Nasal cavity respiratory epithelium epithelial cell of viscerocranial mucosa (primary cell): ENCODE results near the gene BCAS3. TPM values are rescaled to one million over a fixed set of nuclear protein-coding genes. Genes with fewer than 3 reads are reported as not detected.

Source experiments
- total RNA-seq: library from RNA; depleted of rRNA; stranded (reverse); fragments of >200 nt; gene quantifications from 2 replicates; pipeline ENCODE4 v1.2.3, GENCODE V29; 2014

BCAS3 gene
- total RNA-seq, result 13.7 and 32.7 TPM in 2 replicates

GRCh38 chr17:60677308-60678117 is at the start of gene BCAS3:
Gene BCAS3 (plus strand): TSS chr17:60677851.

GRCh38 chr17:61399131-61400065 is 721.7 kb downstream of the BCAS3 start, which contains the start of gene TBX2:
Gene TBX2 (plus strand): TSS chr17:61399843. CDS start chr17:61400177, 334 bp downstream.

Other genes with a start within 250 kb of the BCAS3 start
- 19.1 and 32.5 TPM in 2 replicates for gene APPBP2, start 151.6 kb upstream of the BCAS3 start, total RNA-seq
- 5.3 and 6.5 TPM in 2 replicates for gene PPM1D, start 77.7 kb upstream of the BCAS3 start, total RNA-seq